Neural cell (in vitro differentiated cells): ENCODE data around the gene REXO1.

ENCODE experiments used
- TAF1 ChIP-seq: IDR thresholded peaks from 2 replicates; pipeline ENCODE4 v1.6.1; 2012; ENCODE audit warnings: low read depth
- TF ChIP-seq, protein P1 (sequence below): fragments of 450-650 bp; IDR thresholded peaks from 2 replicates; pipeline ENCODE4 v1.5.1; 2014; ENCODE audit warnings: antibody characterized with exemption, mild to moderate bottlenecking, moderate library complexity; ENCODE audit not compliant: poor library complexity, severe bottlenecking
- TF ChIP-seq, protein P2 (sequence below): IDR thresholded peaks from 2 replicates; pipeline ENCODE4 v1.6.1; 2012; ENCODE audit warnings: borderline replicate concordance

DNA sequence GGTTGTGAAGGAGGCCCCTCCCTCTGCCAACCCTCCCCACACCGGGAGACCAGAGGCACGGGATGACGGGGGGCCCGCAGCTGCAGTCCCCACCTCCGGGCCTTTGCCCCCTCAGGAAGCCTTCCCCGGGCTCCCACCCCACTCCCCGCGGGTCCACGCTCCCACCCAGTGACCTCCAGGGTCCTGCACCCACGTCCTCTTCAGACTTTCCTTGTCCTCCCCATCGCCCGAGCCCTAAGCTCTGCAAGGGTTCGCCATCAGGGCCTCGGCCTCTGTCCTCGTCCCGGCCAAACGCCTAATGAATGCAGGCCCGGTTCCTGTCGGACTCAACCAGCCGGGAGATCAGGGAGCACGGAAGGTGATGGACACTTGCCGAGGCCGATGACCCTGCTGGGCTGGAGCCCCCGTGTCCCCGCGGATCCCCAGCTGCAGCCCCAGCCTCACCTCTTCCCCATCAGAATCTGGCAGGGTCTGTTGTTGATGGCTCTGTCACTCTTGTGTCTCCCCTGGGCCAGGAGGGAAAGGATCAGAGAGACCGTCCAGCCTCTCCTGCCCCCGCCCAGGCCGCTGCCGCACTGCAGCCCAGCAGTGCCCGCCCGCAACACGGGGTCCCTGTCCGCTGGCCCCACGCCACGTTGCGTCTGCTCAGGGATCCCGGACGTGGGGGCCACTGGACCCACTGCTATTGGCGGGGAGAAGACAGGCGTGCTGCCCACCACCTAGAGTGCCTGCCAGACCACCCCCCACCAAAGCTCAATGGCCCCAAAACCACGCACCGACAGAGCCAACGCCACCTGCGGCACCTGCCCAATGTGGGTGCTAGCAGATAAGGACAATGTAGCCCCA, 41.9 kb downstream of the REXO1 start:
- TF ChIP-seq TAF1: no peak
- TF ChIP-seq, protein P1, sequence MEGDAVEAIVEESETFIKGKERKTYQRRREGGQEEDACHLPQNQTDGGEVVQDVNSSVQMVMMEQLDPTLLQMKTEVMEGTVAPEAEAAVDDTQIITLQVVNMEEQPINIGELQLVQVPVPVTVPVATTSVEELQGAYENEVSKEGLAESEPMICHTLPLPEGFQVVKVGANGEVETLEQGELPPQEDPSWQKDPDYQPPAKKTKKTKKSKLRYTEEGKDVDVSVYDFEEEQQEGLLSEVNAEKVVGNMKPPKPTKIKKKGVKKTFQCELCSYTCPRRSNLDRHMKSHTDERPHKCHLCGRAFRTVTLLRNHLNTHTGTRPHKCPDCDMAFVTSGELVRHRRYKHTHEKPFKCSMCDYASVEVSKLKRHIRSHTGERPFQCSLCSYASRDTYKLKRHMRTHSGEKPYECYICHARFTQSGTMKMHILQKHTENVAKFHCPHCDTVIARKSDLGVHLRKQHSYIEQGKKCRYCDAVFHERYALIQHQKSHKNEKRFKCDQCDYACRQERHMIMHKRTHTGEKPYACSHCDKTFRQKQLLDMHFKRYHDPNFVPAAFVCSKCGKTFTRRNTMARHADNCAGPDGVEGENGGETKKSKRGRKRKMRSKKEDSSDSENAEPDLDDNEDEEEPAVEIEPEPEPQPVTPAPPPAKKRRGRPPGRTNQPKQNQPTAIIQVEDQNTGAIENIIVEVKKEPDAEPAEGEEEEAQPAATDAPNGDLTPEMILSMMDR: no peak
- TF ChIP-seq, protein P2, sequence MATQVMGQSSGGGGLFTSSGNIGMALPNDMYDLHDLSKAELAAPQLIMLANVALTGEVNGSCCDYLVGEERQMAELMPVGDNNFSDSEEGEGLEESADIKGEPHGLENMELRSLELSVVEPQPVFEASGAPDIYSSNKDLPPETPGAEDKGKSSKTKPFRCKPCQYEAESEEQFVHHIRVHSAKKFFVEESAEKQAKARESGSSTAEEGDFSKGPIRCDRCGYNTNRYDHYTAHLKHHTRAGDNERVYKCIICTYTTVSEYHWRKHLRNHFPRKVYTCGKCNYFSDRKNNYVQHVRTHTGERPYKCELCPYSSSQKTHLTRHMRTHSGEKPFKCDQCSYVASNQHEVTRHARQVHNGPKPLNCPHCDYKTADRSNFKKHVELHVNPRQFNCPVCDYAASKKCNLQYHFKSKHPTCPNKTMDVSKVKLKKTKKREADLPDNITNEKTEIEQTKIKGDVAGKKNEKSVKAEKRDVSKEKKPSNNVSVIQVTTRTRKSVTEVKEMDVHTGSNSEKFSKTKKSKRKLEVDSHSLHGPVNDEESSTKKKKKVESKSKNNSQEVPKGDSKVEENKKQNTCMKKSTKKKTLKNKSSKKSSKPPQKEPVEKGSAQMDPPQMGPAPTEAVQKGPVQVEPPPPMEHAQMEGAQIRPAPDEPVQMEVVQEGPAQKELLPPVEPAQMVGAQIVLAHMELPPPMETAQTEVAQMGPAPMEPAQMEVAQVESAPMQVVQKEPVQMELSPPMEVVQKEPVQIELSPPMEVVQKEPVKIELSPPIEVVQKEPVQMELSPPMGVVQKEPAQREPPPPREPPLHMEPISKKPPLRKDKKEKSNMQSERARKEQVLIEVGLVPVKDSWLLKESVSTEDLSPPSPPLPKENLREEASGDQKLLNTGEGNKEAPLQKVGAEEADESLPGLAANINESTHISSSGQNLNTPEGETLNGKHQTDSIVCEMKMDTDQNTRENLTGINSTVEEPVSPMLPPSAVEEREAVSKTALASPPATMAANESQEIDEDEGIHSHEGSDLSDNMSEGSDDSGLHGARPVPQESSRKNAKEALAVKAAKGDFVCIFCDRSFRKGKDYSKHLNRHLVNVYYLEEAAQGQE: no peak
